Measurements from ENCODE around the gene SLC1A4.

- TF ChIP-seq GABPA (IDR thresholded peaks at IDR 0.05 in 1 of 2, conservative IDR thresholded peaks at IDR 0.05 in 1 of 2) = no peak
- peak; percentile 70 for TF ChIP-seq MAX (IDR thresholded peaks at IDR 0.05)
- no peak for TF ChIP-seq CTCF (IDR thresholded peaks at IDR 0.05; ENCODE audit: low read depth, low read length, missing input control)
These were observed 1.9 kb upstream of the SLC1A4 start for GRCh38 chr2:64987001-64987955.

Data from liver (tissue), 3 donors.